CD4-positive, alpha-beta T cell (primary cell): Measurements from ENCODE around the gene RSPH9. TPM values are rescaled to one million over a fixed set of nuclear protein-coding genes. Genes with fewer than 3 reads are reported as not detected.

Source experiments
- ATAC-seq: fragments of 200-7000 bp; cut with Tn5 transposase; one replicate; pipeline ENCODE4 v1.10.0; 2022; ENCODE audit warnings: mild to moderate bottlenecking; ENCODE audit not compliant: poor library complexity
- CTCF ChIA-PET: fragments of 350-600 bp; sonication (Branson Sonifier 250); formaldehyde crosslinking; loops from one replicate; lab custom pipeline; 2021; ENCODE audit warnings: antibody characterized with exemption, inconsistent platforms; lab: Charles Lee
- POLR2A ChIA-PET: fragments of 350-600 bp; sonication (Branson Sonifier 250); formaldehyde crosslinking; loops from one replicate; lab custom pipeline; 2021; ENCODE audit warnings: antibody characterized with exemption, inconsistent platforms; lab: Charles Lee
- DNase-seq, 14 experiments: peaks; one replicate each; pipeline ENCODE4 v3.0.0-alpha.2; 2013 to 2020; ENCODE audit warnings: mixed read lengths in 2 of 14
- H3K27ac ChIP-seq, 2 donors: one replicate each; pipeline versions ENCODE4 v1.5.1 to v1.7.0; 2013; ENCODE audit warnings: low read length in 2 of 2, low read depth in 1 of 2, mild to moderate bottlenecking in 1 of 2
- H3K27me3 ChIP-seq, 2 experiments: 1 replicate in 1 of 2; 2 replicates in 1 of 2; pipeline versions ENCODE4 v1.6.1 to v1.7.0; 2013; ENCODE audit warnings: low read length in 2 of 2, control low read depth in 1 of 2, mild to moderate bottlenecking in 1 of 2, moderate library complexity in 1 of 2; ENCODE audit not compliant: insufficient read depth in 2 of 2, control insufficient read depth in 1 of 2
- H3K36me3 ChIP-seq: one replicate; pipeline ENCODE4 v1.6.1; 2013; ENCODE audit warnings: low read length, control low read depth; ENCODE audit not compliant: insufficient read depth
- H3K4me1 ChIP-seq: one replicate; pipeline ENCODE4 v1.6.1; 2013; ENCODE audit warnings: low read length, control low read depth; ENCODE audit not compliant: insufficient read depth
- H3K4me3 ChIP-seq: one replicate; pipeline ENCODE4 v1.5.1; 2013; ENCODE audit warnings: mild to moderate bottlenecking, low read length, moderate library complexity
- H3K9me3 ChIP-seq, 2 experiments: 1 replicate in 1 of 2; 2 replicates in 1 of 2; pipeline versions ENCODE4 v1.6.1 to v1.7.0; 2013; ENCODE audit warnings: low read length in 2 of 2, mild to moderate bottlenecking in 2 of 2, control low read depth in 1 of 2, moderate library complexity in 1 of 2; ENCODE audit not compliant: control insufficient read depth in 1 of 2, insufficient read depth in 1 of 2
- H3K27ac Mint-ChIP-seq: one replicate; pipeline ENCODE4 v1.8.0; 2020; ENCODE audit warnings: mixed read lengths
- H3K27me3 Mint-ChIP-seq: one replicate; pipeline ENCODE4 v1.8.0; 2021; ENCODE audit warnings: mixed read lengths
- H3K36me3 Mint-ChIP-seq: one replicate; pipeline ENCODE4 v1.8.0; 2021; ENCODE audit warnings: low read depth, mixed read lengths
- H3K4me1 Mint-ChIP-seq: one replicate; pipeline ENCODE4 v1.8.0; 2021; ENCODE audit warnings: low read depth, mixed read lengths
- H3K4me3 Mint-ChIP-seq: one replicate; pipeline ENCODE4 v1.8.0; 2020; ENCODE audit warnings: mild to moderate bottlenecking, mixed read lengths
- H3K9me3 Mint-ChIP-seq: one replicate; pipeline ENCODE4 v1.8.0; 2020; ENCODE audit warnings: mixed read lengths
- intact Hi-C, 2 experiments: fragments of 100-400 bp; cut with DNase I in 1 of 2; cut with micrococcal nuclease in 1 of 2; formaldehyde crosslinking; loops; one replicate each; pipeline versions ENCODE4 v1.15.1 to v1.9.0; 2023 to 2025; cut with DNase I, micrococcal nuclease
- total RNA-seq, 174 experiments: library from RNA in 2 of 174; stranded (reverse) in 2 of 174; gene quantifications; one replicate each; pipeline ENCODE4 v1.2.3 and lab custom pipeline; 2021 to 2026
- TF ChIP-seq, protein P1 (sequence below): fragments of 200-600 bp; IDR thresholded peaks from one replicate; pipeline ENCODE4 v1.8.0; 2022; ENCODE audit warnings: antibody characterized with exemption, mild to moderate bottlenecking

RSPH9 gene
- total RNA-seq, 2 experiments from 2014 or later = not detected

DNA sequence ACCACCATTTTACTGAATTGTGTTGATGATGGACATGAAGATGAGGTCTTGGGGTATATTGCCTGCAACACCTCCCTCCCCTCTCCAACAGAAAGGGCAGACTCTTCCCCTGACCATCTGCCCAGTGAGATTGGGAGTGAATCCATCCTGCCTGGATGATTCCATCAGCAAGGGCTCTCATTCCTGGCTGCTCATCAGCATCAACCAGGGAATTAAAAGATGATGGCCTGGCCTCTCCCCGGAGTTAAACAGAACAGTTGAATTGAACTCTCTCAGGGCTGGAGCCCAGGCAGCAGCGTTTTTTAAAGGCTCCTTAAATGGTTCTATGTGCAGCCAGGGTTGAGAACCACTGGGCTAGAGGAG is 57.3 kb downstream of the RSPH9 start:
- H3K4me3 Mint-ChIP-seq = no peak overlapping the region

GRCh38 chr6:43702534-43703440 is 58.0 kb downstream of the RSPH9 start:
- TF ChIP-seq, protein P1, sequence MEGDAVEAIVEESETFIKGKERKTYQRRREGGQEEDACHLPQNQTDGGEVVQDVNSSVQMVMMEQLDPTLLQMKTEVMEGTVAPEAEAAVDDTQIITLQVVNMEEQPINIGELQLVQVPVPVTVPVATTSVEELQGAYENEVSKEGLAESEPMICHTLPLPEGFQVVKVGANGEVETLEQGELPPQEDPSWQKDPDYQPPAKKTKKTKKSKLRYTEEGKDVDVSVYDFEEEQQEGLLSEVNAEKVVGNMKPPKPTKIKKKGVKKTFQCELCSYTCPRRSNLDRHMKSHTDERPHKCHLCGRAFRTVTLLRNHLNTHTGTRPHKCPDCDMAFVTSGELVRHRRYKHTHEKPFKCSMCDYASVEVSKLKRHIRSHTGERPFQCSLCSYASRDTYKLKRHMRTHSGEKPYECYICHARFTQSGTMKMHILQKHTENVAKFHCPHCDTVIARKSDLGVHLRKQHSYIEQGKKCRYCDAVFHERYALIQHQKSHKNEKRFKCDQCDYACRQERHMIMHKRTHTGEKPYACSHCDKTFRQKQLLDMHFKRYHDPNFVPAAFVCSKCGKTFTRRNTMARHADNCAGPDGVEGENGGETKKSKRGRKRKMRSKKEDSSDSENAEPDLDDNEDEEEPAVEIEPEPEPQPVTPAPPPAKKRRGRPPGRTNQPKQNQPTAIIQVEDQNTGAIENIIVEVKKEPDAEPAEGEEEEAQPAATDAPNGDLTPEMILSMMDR = no peak
- H3K9me3 Mint-ChIP-seq = no peaks in the 10 kb centered on the region
- Histone ChIP-seq H3K27me3 (peaks cover 0 to 10% of the 10 kb centered on the region in 2 experiments), H3K4me1 (peaks cover 5% of the 10 kb centered on the region), H3K27ac (no peak overlapping the region), H3K9me3 (no peaks in the 10 kb centered on the region), H3K4me3 (no peak overlapping the region), H3K36me3 (no peaks in the 10 kb centered on the region)
- no peaks in the 10 kb centered on the region for H3K4me1 Mint-ChIP-seq
- intact Hi-C loops = no loop called here
- H3K36me3 Mint-ChIP-seq = no peaks in the 10 kb centered on the region
- ATAC-seq (peak; percentile 56), DNase-seq (peak in 2 of 14 experiments; percentile 54 to 64)
- CTCF ChIA-PET = no interaction called here
- POLR2A ChIA-PET = no interaction called here
- H3K27ac Mint-ChIP-seq = no peak overlapping the region
- H3K27me3 Mint-ChIP-seq = peaks cover 62% of the 10 kb centered on the region
- H3K4me3 Mint-ChIP-seq = no peak overlapping the region

More for the DNA sequence above, 57.3 kb downstream of the RSPH9 start:
- ChIA-PET CTCF (no interaction called here), POLR2A (no interaction called here)
- Mint-ChIP-seq H3K27ac (no peak overlapping the region), H3K4me1 (no peaks in the 10 kb centered on the region), H3K9me3 (no peaks in the 10 kb centered on the region), H3K27me3 (peaks cover 61% of the 10 kb centered on the region), H3K36me3 (no peaks in the 10 kb centered on the region)
- Histone ChIP-seq H3K27me3 (peaks cover 0 to 10% of the 10 kb centered on the region in 2 experiments), H3K36me3 (no peaks in the 10 kb centered on the region), H3K4me1 (peaks cover 5% of the 10 kb centered on the region), H3K27ac (no peak overlapping the region), H3K4me3 (no peak overlapping the region), H3K9me3 (no peaks in the 10 kb centered on the region)
- intact Hi-C loops = no loop called here
- DNase-seq (no peak), ATAC-seq (no peak)
- TF ChIP-seq, protein P1 = no peak

DNA sequence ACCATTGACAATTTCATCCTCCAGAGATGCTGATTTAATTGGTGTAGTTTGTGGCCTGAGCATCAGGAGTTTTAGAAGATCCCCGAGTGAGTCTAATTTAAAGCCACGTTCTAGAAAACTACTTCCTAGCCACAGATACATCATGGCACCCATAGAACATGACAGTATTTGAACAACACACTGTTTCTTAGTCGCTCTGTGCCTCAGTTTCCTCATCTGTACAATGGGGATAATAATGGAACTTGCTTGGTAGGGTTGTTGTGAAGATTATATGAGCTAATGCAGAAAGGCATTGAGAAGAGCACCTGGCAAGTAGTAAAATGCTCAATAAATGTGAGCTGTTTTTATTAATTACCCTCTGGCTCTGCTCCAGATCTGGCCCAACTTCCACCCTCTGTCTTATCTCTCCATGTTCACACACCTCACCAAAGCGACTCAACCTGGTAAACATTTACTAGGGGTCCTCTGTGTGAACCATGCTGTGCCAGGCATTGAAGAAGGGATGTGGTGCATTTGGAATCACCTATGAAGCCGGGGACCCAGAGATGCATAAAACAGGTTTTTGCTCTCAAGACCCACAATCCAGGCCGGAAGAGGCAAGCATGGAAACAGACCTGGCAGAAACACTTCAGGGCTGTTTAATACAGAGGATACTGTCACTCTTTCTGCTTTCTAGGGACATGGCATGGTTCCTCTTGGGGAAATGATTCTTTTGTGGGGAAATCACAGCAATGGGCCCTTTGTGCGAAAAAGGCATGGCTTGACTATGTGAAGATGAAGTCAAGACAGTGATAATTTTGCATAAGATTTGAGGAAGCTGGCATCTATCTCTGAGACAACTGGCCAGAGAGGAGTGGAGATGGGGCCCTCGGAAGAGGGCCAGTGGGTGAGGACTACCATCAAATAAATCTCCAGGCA is 58.9 kb downstream of the RSPH9 start:
- H3K36me3 Mint-ChIP-seq = no peaks in the 10 kb centered on the region
- H3K4me1 ChIP-seq = peaks cover 5% of the 10 kb centered on the region
- no peaks in the 10 kb centered on the region for H3K36me3 ChIP-seq
- peaks cover 0 to 10% of the 10 kb centered on the region in 2 experiments for H3K27me3 ChIP-seq
- no peak overlapping the region for H3K4me3 Mint-ChIP-seq
- DNase-seq (peak in 2 of 14 experiments; percentile 23 to 28), ATAC-seq (no peak)
- peaks cover 58% of the 10 kb centered on the region for H3K27me3 Mint-ChIP-seq
- intact Hi-C loops = no loop called here
- TF ChIP-seq, protein P1 = no peak
- no peak overlapping the region for H3K27ac Mint-ChIP-seq
- H3K27ac ChIP-seq = no peak overlapping the region
- H3K9me3 Mint-ChIP-seq = no peaks in the 10 kb centered on the region
- H3K4me1 Mint-ChIP-seq = no peaks in the 10 kb centered on the region
- no peak overlapping the region for H3K4me3 ChIP-seq
- ChIA-PET POLR2A (no interaction called here), CTCF (no interaction called here)
- no peaks in the 10 kb centered on the region for H3K9me3 ChIP-seq
